Stimulated activated CD4-positive, alpha-beta T cell treated with anti-CD3 and anti-CD28 coated beads, Interleukin-12 subunit alpha, Interleukin-12 subunit beta, amount 100 ng/mL, for 48 hours (primary cell): ENCODE data around the gene CHST10.

ENCODE experiments used
- DNase-seq, 3 donors: peaks; one replicate each; pipeline ENCODE4 v3.0.0-alpha.2; 2020; ENCODE audit warnings: low read depth in 2 of 3, low spot score in 1 of 3

Gene CHST10

GRCh38 chr2:100416397-100416934 lies 1.0 kb downstream of the CHST10 start:
- DNase-seq: no peak

- DNase-seq: no peak
Measured at GRCh38 chr2:100413571-100413970, 3.9 kb downstream of the CHST10 start.

DNA sequence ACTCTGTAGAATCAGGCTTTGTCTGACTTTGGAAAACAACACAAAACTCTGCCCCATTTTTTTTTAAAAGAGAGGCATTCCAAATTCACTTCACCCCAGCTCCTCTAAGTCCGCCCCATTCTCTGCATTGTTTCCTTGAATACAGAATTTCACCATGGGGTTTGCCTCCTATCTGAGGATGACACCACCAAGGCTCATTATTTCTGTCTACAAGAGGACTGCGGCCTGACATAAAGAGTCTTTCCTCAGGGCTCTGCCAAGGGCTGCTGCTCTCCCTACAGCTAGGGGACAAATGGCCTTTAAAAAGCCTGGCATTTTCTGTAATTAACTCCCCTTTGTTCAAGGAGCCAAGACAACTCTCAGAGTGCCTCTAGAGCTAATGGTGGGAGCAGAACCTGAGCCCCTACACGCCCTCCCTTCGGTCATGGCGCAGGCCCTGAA lies 4.6 kb downstream of the CHST10 start:
- DNase-seq: no peak

DNA sequence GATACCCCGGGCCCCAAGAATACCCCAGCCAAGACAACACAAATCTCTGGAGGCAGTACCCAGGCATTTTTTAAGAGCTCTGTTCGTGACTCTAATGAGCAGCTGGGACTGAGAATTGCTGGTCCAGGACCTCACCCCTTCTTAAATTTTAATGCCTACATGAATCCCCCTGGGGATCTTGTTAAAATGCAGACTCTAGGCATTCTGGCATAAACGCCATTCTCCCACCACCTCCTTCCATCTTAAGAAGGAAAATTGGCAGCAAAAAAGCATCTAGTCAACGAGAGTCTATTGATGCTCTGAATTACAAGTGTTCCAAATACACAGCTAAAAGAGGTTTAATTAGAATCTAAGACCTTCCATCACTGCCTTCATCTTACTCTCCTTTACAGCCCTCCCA lies 5.0 kb downstream of the CHST10 start:
- no peak for DNase-seq

DNA sequence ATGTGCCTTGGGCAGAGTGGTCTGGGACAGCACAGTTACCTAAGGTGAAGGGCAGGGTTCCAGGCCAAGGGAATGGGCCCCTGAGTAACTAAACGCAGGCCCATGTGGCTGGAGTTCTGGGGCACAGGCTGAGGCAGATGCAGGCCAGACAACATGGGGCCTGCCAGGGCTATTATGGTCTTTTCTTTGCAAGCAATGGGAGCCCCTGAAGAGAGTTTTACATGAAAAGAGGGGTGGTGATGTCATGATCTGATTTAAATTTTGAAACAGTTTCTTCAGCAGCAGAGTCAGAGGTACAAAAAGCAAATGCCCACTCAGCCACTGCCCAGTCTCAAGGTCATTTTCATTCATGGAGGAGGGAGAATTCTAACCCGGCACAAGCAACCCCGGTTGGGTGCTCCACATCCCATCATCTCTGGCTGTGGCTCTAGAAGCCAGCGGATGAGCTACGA lies 5.6 kb downstream of the CHST10 start:
- DNase-seq: no peak

GRCh38 chr2:100409975-100410647 lies 7.4 kb downstream of the CHST10 start:
- no peak for DNase-seq

DNA sequence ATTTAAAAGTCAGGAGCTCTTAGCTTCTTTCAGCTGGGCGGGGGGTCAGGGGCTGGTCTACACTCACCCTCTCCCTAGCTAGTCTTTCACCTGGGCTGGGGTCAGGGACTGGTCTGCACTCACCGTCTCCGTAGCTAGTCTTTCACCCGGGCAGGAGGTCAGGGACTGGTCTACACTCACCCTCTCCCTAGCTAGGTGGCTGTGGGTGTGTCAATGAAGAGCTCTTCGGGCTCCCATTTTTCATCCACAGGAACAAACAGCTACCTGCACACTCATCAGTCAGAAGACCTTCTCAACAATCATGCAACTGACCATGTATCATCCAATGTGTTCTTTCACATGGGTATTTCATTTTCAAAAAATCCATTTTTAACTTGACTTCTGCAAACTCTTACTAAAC lies 8.0 kb downstream of the CHST10 start:
- DNase-seq: no peak

DNA sequence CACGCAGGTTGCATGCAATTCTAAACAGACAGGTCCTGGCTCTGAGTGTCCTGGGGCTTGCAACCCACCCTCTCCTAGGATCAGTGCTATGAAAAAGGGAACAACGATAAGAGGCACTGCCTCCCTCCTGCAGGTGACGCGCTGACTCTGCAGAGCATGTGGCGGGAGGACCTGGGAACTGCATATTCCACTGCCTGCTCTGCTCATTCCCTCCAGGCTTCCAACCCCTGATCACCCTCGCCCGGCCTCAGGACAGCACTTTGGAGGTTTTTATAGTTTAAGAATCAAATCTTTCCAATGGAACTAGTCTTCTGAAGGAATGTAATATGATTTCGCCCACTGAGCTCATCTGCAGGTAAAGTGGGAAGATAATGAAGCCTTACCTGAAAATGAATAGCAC lies 8.5 kb downstream of the CHST10 start:
- DNase-seq: no peak

DNA sequence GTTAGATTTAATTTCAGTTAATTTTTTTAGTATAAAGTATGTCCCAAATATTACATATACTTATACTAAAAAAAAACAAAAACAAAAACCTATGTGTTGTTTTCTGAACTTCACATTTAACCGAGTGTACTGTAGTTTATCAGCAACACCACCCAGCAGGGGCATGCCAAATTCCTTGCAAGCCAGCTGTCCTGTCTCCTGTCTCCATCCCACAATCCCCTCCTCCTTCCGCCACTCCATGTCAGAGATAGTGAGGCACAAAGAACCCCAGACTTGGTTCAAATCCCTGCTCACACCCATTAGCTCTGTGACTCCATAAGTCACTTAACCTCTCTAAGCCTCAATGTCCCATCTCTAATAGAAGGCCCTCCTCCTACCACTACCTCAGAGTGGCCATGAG lies 9.4 kb downstream of the CHST10 start:
- DNase-seq: no peak

GRCh38 chr2:100407563-100407962 lies 9.9 kb downstream of the CHST10 start:
- DNase-seq: no peak

GRCh38 chr2:100407073-100407472 lies 10.4 kb downstream of the CHST10 start:
- DNase-seq: no peak

DNA sequence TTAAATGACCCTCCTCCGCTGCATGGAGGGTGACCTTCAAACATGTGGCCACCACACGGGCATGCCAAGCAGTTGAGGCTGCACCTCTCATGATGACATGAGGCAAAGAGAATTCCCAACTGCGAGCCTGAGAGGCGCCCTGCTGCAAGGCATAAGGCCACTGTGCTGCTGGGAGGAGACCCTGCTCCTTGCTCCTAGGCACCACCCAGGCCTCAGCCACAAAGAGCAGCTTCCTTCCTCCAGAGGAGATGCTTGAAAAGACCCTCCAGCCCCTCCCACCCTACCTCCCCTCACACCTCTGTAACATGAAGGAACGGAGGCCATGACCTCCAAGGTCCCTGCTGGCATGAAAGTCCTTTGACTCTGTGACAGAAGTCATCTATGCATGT lies 11.4 kb downstream of the CHST10 start:
- DNase-seq: no peak

GRCh38 chr2:100405403-100406119 lies 11.9 kb downstream of the CHST10 start:
- DNase-seq: no peak

GRCh38 chr2:100404411-100404810 lies 13.1 kb downstream of the CHST10 start:
- no peak for DNase-seq

- DNase-seq: no peak
Measured at GRCh38 chr2:100403722-100404121, 13.7 kb downstream of the CHST10 start.

GRCh38 chr2:100401268-100401667 lies 16.2 kb downstream of the CHST10 start:
- no peak for DNase-seq

- no peak for DNase-seq
Measured at GRCh38 chr2:100399714-100400113, 17.8 kb downstream of the CHST10 start.

DNA sequence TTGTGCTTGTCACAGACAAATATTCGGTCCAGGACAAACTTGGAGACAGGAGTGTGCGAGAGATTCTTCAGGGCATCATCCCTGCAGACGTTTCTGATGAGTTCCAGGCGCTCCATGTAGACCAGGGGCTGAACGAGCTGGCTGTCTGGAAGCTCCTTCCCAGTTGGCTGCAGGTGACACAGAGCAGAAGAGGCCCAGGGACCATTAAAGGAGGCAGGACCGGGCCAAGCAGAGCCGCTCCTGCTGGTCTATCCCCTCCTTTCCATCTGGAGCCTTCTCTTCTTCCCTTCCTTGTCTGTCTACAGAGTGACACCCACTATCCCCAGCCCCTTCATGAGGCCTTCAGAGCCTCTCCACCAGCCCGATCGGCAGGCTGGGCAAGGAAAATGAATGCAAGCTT lies 19.5 kb downstream of the CHST10 start:
- no peak for DNase-seq

GRCh38 chr2:100397118-100397860 lies 20.2 kb downstream of the CHST10 start:
- no peak for DNase-seq

DNA sequence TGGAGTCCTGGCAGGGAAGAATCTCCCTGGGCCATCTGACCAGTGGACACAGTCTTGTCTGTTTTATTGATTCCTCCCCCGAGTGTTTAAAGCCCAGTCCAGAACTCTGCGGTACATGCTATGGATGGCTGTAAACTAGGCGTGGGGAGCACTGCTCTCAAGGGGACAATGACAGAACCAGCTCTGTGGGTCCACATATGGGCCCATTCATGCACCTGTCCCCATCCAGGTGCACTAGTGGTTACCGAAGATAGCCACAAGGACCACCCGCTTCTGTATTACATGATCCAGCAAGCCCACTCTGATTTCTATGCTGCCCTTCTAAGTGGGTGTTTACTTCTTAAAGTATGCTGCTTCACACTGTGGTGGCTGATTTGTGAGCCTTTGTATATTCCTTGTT lies 21.0 kb downstream of the CHST10 start:
- no peak for DNase-seq

DNA sequence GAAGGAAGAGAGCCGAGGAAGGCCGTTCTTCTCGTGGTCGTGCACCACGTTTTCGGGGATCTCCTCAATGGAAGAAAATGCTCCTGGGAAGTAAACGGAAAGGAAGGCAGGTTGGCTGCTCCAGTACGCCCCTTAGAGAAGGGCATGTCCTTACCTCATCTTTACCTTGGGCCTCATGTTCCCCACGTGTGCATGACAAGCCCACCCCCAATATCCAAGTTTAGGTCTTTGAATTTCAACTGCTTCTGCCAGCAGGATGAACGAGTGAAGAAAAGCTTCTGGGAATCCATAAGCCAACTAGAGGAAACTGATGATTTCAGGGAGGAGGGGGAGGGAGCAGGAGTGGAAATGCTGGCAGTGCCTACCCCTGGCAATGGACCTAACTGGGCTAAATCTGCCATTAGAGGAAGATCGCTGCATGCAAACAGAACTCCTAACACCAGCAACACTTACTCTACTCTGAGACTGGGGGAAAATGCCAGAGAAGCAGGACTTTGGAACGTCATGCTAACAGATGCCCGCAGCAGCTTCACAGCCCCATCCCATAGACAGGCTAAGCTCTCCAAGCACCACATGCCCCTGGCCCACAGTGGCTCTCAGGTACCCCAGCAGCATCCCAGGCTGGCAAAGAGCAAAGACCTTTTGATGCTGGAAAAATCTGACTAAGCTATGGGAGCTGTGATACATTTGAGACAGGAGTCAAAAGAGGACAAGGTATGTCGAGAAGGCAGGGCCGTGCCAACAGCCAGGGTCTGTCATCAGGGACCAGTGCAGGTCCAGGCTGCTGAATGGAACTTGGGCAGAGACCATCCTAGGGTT lies 21.7 kb downstream of the CHST10 start:
- DNase-seq: no peak
